K562 (cell line): ENCODE results near the gene VPS26A. TPM values are rescaled to one million over a fixed set of nuclear protein-coding genes. Genes with fewer than 3 reads are reported as not detected.

ENCODE experiments used
- ATAC-seq: fragments of 200-7000 bp; cut with Tn5 transposase; 3 replicates; pipeline ENCODE4 v1.9.1; 2020; ENCODE audit warnings: moderate library complexity
- BruUV-seq: library from RNA; stranded (reverse); fragments of 400-500 nt; replicated peaks from 2 replicates; lab custom pipeline; 2021; lab: Mats Ljungman, UMichigan
- CTCF ChIA-PET: fragments of 300-600 bp; formaldehyde crosslinking; extraction: SDS; loops from one replicate; lab custom pipeline; 2021; ENCODE audit warnings: low intra/inter-chr PET ratio; lab: Yijun Ruan, JAX
- POLR2A ChIA-PET: fragments of 300-600, 350-650 bp; sonication (Branson Sonifier 250); formaldehyde crosslinking; extraction: SDS; loops from one replicate; lab custom pipeline; 2021; ENCODE audit warnings: antibody characterized with exemption, inconsistent platforms; lab: Yijun Ruan, JAX
- DNase-seq, 4 experiments: peaks; one replicate each; pipeline versions ENCODE4 v3.0.0 to v3.0.0-alpha.2; 2011 to 2018; ENCODE audit warnings: low spot score in 3 of 4, mixed read lengths in 3 of 4; ENCODE audit errors: extremely low read depth in 1 of 4
- FAIRE-seq: peaks from 2 replicates; lab custom pipeline; 2011; peaks lifted over from hg19 to GRCh38; lab: Jason Lieb, UNC
- H2AFZ ChIP-seq: 2 replicates; pipeline ENCODE4 v1.6.0; 2011; ENCODE audit warnings: low read depth, low read length, control low read depth, inconsistent platforms
- H3K27ac ChIP-seq: fragments of 200-600 bp; 3 replicates; pipeline ENCODE4 v1.8.0; 2011; ENCODE audit warnings: low read depth, mild to moderate bottlenecking, control low read depth, inconsistent platforms, low read length, moderate library complexity, mixed read lengths; ENCODE audit errors: extremely low read depth
- H3K27me3 ChIP-seq, 2 experiments: fragments of 300-600 bp in 1 of 2; 2 replicates in 1 of 2; 3 replicates in 1 of 2; pipeline versions ENCODE4 v1.6.0 to v1.8.0; 2011; ENCODE audit warnings: inconsistent platforms in 2 of 2, low read length in 2 of 2, mild to moderate bottlenecking in 1 of 2, mixed read lengths in 1 of 2, moderate library complexity in 1 of 2; ENCODE audit not compliant: control insufficient read depth in 2 of 2, insufficient read depth in 2 of 2
- H3K36me3 ChIP-seq: fragments of 300-600 bp; 3 replicates; pipeline ENCODE4 v1.8.0; 2011; ENCODE audit warnings: mild to moderate bottlenecking, low read length, inconsistent platforms; ENCODE audit not compliant: control insufficient read depth, insufficient read depth
- H3K4me1 ChIP-seq, 2 experiments: fragments of 200-600 bp in 1 of 2; replicated peaks in 1 of 2; 2 replicates in 1 of 2; 3 replicates in 1 of 2; pipeline versions ENCODE4 v1.5.1 to v1.8.0; 2011; ENCODE audit warnings: inconsistent platforms in 2 of 2, low read length in 2 of 2, mild to moderate bottlenecking in 1 of 2, mixed read lengths in 1 of 2, moderate library complexity in 1 of 2; ENCODE audit not compliant: control insufficient read depth in 2 of 2, insufficient read depth in 2 of 2
- H3K4me2 ChIP-seq: 2 replicates; pipeline ENCODE4 v1.6.1; 2011; ENCODE audit warnings: low read length, control low read depth, inconsistent platforms, mixed read lengths; ENCODE audit not compliant: insufficient read depth
- H3K4me3 ChIP-seq: fragments of 200-600 bp; sonication (generic), shearing (Covaris generic); 2 replicates; pipeline ENCODE4 v1.5.1; 2016; ENCODE audit warnings: control low read depth, inconsistent platforms
- H3K79me2 ChIP-seq: fragments of 200-600 bp; 3 replicates; pipeline ENCODE4 v1.8.0; 2011; ENCODE audit warnings: low read length, inconsistent platforms; ENCODE audit not compliant: control insufficient read depth, insufficient read depth
- H3K9ac ChIP-seq, 2 experiments: 2 replicates each; pipeline versions ENCODE4 v1.6.0 to v1.6.1; 2011; ENCODE audit warnings: low read depth in 2 of 2, low read length in 2 of 2, control low read depth in 1 of 2, inconsistent platforms in 1 of 2, mild to moderate bottlenecking in 1 of 2, mixed read lengths in 1 of 2; ENCODE audit not compliant: insufficient read depth in 1 of 2
- H3K9me1 ChIP-seq: one replicate; pipeline ENCODE4 v1.6.0; 2011; ENCODE audit warnings: inconsistent platforms, mild to moderate bottlenecking, low read length, moderate library complexity; ENCODE audit not compliant: control insufficient read depth, insufficient read depth
- H3K9me3 ChIP-seq: replicated peaks from 2 replicates; pipeline ENCODE4 v1.5.1; 2011; ENCODE audit warnings: low read depth, low read length, inconsistent platforms; ENCODE audit not compliant: control insufficient read depth, insufficient read depth
- H4K20me1 ChIP-seq: replicated peaks from 2 replicates; pipeline ENCODE4 v1.6.1; 2011; ENCODE audit warnings: low read length, inconsistent platforms, mixed read lengths; ENCODE audit not compliant: control insufficient read depth, insufficient read depth
- ARID2 ChIP-seq: fragments of 450-650 bp; IDR thresholded peaks from 2 replicates; pipeline ENCODE4 v1.6.1; 2017; ENCODE audit warnings: antibody characterized with exemption, mild to moderate bottlenecking
- CBFA2T3 ChIP-seq: fragments of 450-650 bp; IDR thresholded peaks from 2 replicates; pipeline ENCODE4 v1.6.1; 2017
- ELF4 ChIP-seq: fragments of 450-650 bp; formaldehyde crosslinking; IDR thresholded peaks from 2 replicates; pipeline ENCODE4 v1.4.0; 2022; ENCODE audit warnings: missing genetic modification characterization
- FOS ChIP-seq: IDR thresholded peaks from 3 replicates; pipeline ENCODE4 v1.6.1; 2011; ENCODE audit not compliant: insufficient read length; ENCODE audit errors: extremely low read depth
- FOXK1 ChIP-seq: sonication (generic); formaldehyde crosslinking; IDR thresholded peaks from 2 replicates; pipeline ENCODE4 v1.8.0; 2022; ENCODE audit warnings: missing genetic modification reagents, mild to moderate bottlenecking, borderline replicate concordance
- HDAC8 ChIP-seq: fragments of 450-650 bp; IDR thresholded peaks from 2 replicates; pipeline ENCODE4 v1.6.1; 2016; ENCODE audit warnings: mild to moderate bottlenecking, missing genetic modification characterization, moderate library complexity, missing compliant biosample characterization
- HIVEP1 ChIP-seq: fragments of 250-450 bp; sonication (Bioruptor Pico); IDR thresholded peaks from 2 replicates; pipeline ENCODE4 v1.4.0; 2020; ENCODE audit warnings: mild to moderate bottlenecking
- HLTF ChIP-seq: fragments of 450-650 bp; IDR thresholded peaks from 2 replicates; pipeline ENCODE4 v1.6.1; 2016
- MED1 ChIP-seq: sonication (generic); formaldehyde crosslinking; IDR thresholded peaks from 2 replicates; pipeline ENCODE4 v1.8.1; 2023; ENCODE audit warnings: missing genetic modification reagents, borderline replicate concordance
- SAFB2 ChIP-seq: fragments of 200-400 bp; formaldehyde crosslinking; IDR thresholded peaks from 2 replicates; pipeline ENCODE4 v1.6.1; 2018; ENCODE audit warnings: borderline replicate concordance, low read length, low read depth, moderate library complexity; ENCODE audit not compliant: severe bottlenecking
- TEAD2 ChIP-seq: fragments of 450-650 bp; IDR thresholded peaks from 2 replicates; pipeline ENCODE4 v1.6.1; 2016; ENCODE audit warnings: missing genetic modification characterization, control low read depth, missing compliant biosample characterization
- UBTF ChIP-seq, 2 experiments: IDR thresholded peaks; 2 replicates each; pipeline ENCODE4 v1.6.1; 2012; ENCODE audit warnings: improper control_type of control experiment in 2 of 2, low read depth in 2 of 2, low read length in 2 of 2, borderline replicate concordance in 1 of 2
- ZNF431 ChIP-seq: sonication (generic); formaldehyde crosslinking; IDR thresholded peaks from 2 replicates; pipeline ENCODE4 v1.8.0; 2022; ENCODE audit warnings: mild to moderate bottlenecking, missing genetic modification reagents
- ZNF699 ChIP-seq: fragments of 250-450 bp; sonication (Bioruptor Pico); IDR thresholded peaks from 2 replicates; pipeline ENCODE4 v1.8.0; 2021; ENCODE audit warnings: mild to moderate bottlenecking, moderate library complexity; ENCODE audit not compliant: insufficient replicate concordance
- ZZZ3 ChIP-seq: fragments of 450-650 bp; IDR thresholded peaks from 2 replicates; pipeline ENCODE4 v1.6.1; 2016; ENCODE audit warnings: antibody characterized with exemption, mild to moderate bottlenecking, moderate library complexity
- WGBS: fragments of 100-300 bp; shearing (Covaris generic); methylation state at CpG from one replicate; pipeline ENCODE4 v1.1.6; 2016; ENCODE audit warnings: low coverage, mixed read lengths; ENCODE audit not compliant: insufficient coverage; ENCODE audit errors: missing lambda C conversion rate; 5-methylcytosine and 5-hydroxymethylcytosine counted together
- in situ Hi-C: fragments of 300-500 bp; cut with MboI; formaldehyde crosslinking; loops from 4 replicates; pipeline ENCODE4 v1.15.0; 2018; ENCODE audit warnings: inconsistent platforms, mixed read lengths
- intact Hi-C: fragments of 100-400 bp; cut with micrococcal nuclease; formaldehyde crosslinking; loops from 2 replicates; pipeline ENCODE4 v1.14.2; 2022
- polyA plus RNA-seq, 8 experiments: library from polyadenylated mRNA; depleted of rRNA in 4 of 8; stranded (reverse) in 5 of 8; unstranded in 3 of 8; fragments of >200 nt; fragmentation: Nextera tagmentation in 2 of 8; fragmentation: Illumina TruSeq in 1 of 8; extraction: Ambion mirVana in 2 of 8; extraction: Trizol in 1 of 8; gene quantifications; 2 replicates each; pipeline versions ENCODE4 v1.2.1 to v1.2.3, GENCODE V29; 2011 to 2014; ENCODE audit warnings: inconsistent platforms in 1 of 8, missing spikeins in 1 of 8
- total RNA-seq, 7 experiments: library from RNA; depleted of rRNA in 6 of 7; stranded (reverse); fragments of >200 nt in 6 of 7; fragmentation: Illumina TruSeq in 2 of 7; extraction: Trizol in 2 of 7; gene quantifications; 2 replicates each; pipeline versions ENCODE4 v1.2.1 to v1.2.3, GENCODE V29; 2011 to 2021; ENCODE audit warnings: low replicate concordance in 1 of 7
- TF ChIP-seq, protein P1 (sequence below): sonication (generic); formaldehyde crosslinking; IDR thresholded peaks from 2 replicates; pipeline ENCODE4 v1.8.0; 2022; ENCODE audit warnings: missing genetic modification reagents, mild to moderate bottlenecking, moderate library complexity, borderline replicate concordance
- TF ChIP-seq, protein P2 (sequence below): sonication (generic); formaldehyde crosslinking; IDR thresholded peaks from 2 replicates; pipeline ENCODE4 v1.5.0; 2020; ENCODE audit warnings: missing genetic modification reagents
- TF ChIP-seq, protein P3 (sequence below): sonication (generic); formaldehyde crosslinking; IDR thresholded peaks from 2 replicates; pipeline ENCODE4 v1.9.0; 2022; ENCODE audit warnings: mild to moderate bottlenecking, missing genetic modification reagents

The VPS26A gene
- total and polyA plus RNA-seq, 9 of the 15 experiments (the other 6 are each of a cell fraction or from before 2014, with no cell fraction given) = 47.1 to 137 (median 69.3) TPM

DNA sequence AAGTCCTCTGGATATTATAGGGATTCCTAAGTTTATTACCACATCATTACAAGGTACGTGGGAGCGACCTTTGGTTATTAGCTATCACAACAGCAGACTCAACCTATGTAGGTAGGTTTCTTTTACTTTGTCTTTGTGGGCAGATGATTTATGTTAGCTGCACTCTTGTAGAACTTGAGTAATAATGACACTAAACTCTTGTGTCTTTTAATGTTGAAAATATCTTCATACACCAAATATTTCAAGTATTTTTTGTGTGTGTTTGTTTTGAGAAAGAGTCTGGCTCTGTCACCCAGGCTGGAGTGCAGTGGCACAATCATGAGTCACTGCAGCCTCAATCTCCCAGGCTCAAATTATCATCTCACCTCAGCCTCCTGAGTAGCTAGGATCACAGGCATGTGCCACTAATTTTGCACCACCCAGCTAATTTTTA, 36.8 kb downstream of the VPS26A start:
- Histone ChIP-seq H3K4me3 (no peak overlapping the region), H3K9me1 (no peaks in the 10 kb centered on the region), H3K4me1 (no peaks in the 10 kb centered on the region), H4K20me1 (no peaks in the 10 kb centered on the region), H3K27ac (no peak overlapping the region), H3K79me2 (no peaks in the 10 kb centered on the region), H3K9ac (no peak overlapping the region), H3K36me3 (peaks cover 71% of the 10 kb centered on the region; the same call in 2 of the 3 replicates), H3K27me3 (no peaks in the 10 kb centered on the region), H3K4me2 (no peak overlapping the region), H3K9me3 (no peaks in the 10 kb centered on the region), H2AFZ (no peak overlapping the region)
- TF ChIP-seq CBFA2T3 = no peak
- TF ChIP-seq ELF4 (CRISPR knock-in tag) = no peak
- TF ChIP-seq, protein P1, sequence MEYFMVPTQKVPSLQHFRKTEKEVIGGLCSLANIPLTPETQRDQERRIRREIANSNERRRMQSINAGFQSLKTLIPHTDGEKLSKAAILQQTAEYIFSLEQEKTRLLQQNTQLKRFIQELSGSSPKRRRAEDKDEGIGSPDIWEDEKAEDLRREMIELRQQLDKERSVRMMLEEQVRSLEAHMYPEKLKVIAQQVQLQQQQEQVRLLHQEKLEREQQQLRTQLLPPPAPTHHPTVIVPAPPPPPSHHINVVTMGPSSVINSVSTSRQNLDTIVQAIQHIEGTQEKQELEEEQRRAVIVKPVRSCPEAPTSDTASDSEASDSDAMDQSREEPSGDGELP (CRISPR knock-in tag) = no peak
- TF ChIP-seq ZNF431 = no peak
- TF ChIP-seq HDAC8 = no peak
- no peak for TF ChIP-seq HLTF
- no peak for TF ChIP-seq HIVEP1 (CRISPR knock-in tag)
- no peak for TF ChIP-seq FOXK1 (CRISPR knock-in tag)
- no peak for TF ChIP-seq ZNF699 (CRISPR knock-in tag)
- TF ChIP-seq TEAD2 (tag) = no peak
- TF ChIP-seq, protein P2, sequence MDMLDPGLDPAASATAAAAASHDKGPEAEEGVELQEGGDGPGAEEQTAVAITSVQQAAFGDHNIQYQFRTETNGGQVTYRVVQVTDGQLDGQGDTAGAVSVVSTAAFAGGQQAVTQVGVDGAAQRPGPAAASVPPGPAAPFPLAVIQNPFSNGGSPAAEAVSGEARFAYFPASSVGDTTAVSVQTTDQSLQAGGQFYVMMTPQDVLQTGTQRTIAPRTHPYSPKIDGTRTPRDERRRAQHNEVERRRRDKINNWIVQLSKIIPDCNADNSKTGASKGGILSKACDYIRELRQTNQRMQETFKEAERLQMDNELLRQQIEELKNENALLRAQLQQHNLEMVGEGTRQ = no peak
- no peak for TF ChIP-seq ARID2
- no peak for TF ChIP-seq SAFB2
- no peak for TF ChIP-seq UBTF (IDR thresholded peaks at IDR 0.05; ENCODE audit: borderline replicate concordance in 1 of 2, low read depth in 2 of 2, low read length in 2 of 2)
- TF ChIP-seq FOS = no peak
- TF ChIP-seq, protein P3, sequence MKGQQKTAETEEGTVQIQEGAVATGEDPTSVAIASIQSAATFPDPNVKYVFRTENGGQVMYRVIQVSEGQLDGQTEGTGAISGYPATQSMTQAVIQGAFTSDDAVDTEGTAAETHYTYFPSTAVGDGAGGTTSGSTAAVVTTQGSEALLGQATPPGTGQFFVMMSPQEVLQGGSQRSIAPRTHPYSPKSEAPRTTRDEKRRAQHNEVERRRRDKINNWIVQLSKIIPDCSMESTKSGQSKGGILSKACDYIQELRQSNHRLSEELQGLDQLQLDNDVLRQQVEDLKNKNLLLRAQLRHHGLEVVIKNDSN (CRISPR knock-in tag) = no peak
- no peak for TF ChIP-seq ZZZ3
- TF ChIP-seq MED1 (CRISPR knock-in tag) = no peak
- in situ Hi-C loops (no loop called here), intact Hi-C loops (no loop called here)
- 94% methylated on average over 2 of the region's 2 CpGs for WGBS
- ATAC-seq = no peak
- DNase-seq = no peak
- POLR2A ChIA-PET = interaction anchor here (1.2 kb wide), 1 partner anchor 36 kb away, joined by 3 read pairs; no protein-coding TSS in a partner anchor
- FAIRE-seq = no peak
- no TSS peak for BruUV-seq
- CTCF ChIA-PET = no interaction called here
